ENCODE results near the gene TCAP. TPM values are rescaled to one million over a fixed set of nuclear protein-coding genes. Genes with fewer than 3 reads are reported as not detected.

The TCAP gene
- total RNA-seq, 1 experiment from 2014 or later = 1.6 TPM

DNA sequence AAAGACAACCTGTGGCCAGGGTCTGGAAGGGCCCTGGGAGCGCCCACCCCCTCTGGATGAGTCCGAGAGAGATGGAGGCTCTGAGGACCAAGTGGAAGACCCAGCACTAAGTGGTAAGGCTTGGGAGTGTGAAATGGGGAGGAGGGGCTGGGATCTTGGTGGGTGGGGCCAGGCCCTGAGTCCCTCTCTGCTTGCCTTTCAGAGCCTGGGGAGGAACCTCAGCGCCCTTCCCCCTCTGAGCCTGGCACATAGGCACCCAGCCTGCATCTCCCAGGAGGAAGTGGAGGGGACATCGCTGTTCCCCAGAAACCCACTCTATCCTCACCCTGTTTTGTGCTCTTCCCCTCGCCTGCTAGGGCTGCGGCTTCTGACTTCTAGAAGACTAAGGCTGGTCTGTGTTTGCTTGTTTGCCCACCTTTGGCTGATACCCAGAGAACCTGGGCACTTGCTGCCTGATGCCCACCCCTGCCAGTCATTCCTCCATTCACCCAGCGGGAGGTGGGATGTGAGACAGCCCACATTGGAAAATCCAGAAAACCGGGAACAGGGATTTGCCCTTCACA lies 29.5 kb upstream of the TCAP start:
- Histone ChIP-seq H3K9me3 (ENCODE audit: control insufficient read depth, insufficient read depth, low read depth, low read length) (no peaks in the 10 kb centered on the region), H3K36me3 (ENCODE audit: control insufficient read depth, insufficient read depth, low read length) (peaks cover 3% of the 10 kb centered on the region; the same call in 1 of the 2 replicates), H3K27me3 (ENCODE audit: control insufficient read depth, insufficient read depth, low read length) (no peaks in the 10 kb centered on the region), H3K4me3 (ENCODE audit: low read depth in 2 of 2, low read length in 2 of 2) (no peak overlapping the region), H3K4me1 (ENCODE audit: control insufficient read depth, insufficient read depth, low read length) (peaks cover 59% of the 10 kb centered on the region), H3K27ac (ENCODE audit: low read length) (peak overlapping the region; percentile 91)
- in situ Hi-C loops (cut with HindIII; ENCODE audit: low pct_unique_long_range_greater_than_20kb, low sequenced_read_pairs) = no loop called here
- ChIA-PET CTCF (interaction anchor here (1.6 kb wide), 1 partner anchor 14 kb away, joined by 3 read pairs; no protein-coding TSS in a partner anchor), POLR2A (no interaction called here)
- BruUV-seq (replicated peaks) = no TSS peak
- DNase-seq (ENCODE audit: low read depth, low spot score) (no peak), ATAC-seq (no peak)
- TF ChIP-seq SIN3A (IDR thresholded peaks at IDR 0.05; ENCODE audit: borderline replicate concordance, insufficient read depth, low read depth, low read length) (no peak), POLR2AphosphoS5 (IDR thresholded peaks at IDR 0.05; ENCODE audit: low read depth, low read length) (no peak)
- intact Hi-C loops (cut with micrococcal nuclease; ENCODE audit: unreplicated experiment) = no loop called here

DNA sequence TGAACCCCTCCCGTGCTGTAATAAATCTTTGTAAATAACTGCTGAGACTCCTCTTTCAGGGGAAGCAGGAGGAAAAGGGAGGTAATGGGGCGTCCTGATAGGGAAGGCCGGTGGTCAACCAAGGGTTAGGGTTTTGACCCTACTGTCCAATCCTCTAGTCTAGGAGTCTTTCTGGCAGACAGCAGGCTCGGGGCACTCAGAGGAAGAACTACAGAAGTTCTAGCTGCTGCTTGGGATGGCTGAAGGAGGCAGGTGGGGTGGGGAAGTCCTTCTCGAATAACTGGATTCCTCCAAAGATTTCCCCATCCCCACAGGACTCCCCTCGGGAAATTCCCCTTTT lies 28.6 kb upstream of the TCAP start:
- POLR2A ChIA-PET = no interaction called here
- CTCF ChIA-PET = no interaction called here
- in situ Hi-C loops (cut with HindIII; ENCODE audit: low pct_unique_long_range_greater_than_20kb, low sequenced_read_pairs) (no loop called here), intact Hi-C loops (cut with micrococcal nuclease; ENCODE audit: unreplicated experiment) (no loop called here)
- peak; percentile 15 for ATAC-seq
- no peak for DNase-seq (ENCODE audit: low read depth, low spot score)
- BruUV-seq (replicated peaks) = no TSS peak
- Histone ChIP-seq H3K27me3 (ENCODE audit: control insufficient read depth, insufficient read depth, low read length) (no peaks in the 10 kb centered on the region), H3K4me1 (ENCODE audit: control insufficient read depth, insufficient read depth, low read length) (peaks cover 58% of the 10 kb centered on the region), H3K4me3 (ENCODE audit: low read depth in 2 of 2, low read length in 2 of 2) (peak overlapping the region; percentile 83), H3K27ac (ENCODE audit: low read length) (peak overlapping the region; percentile 91), H3K36me3 (ENCODE audit: control insufficient read depth, insufficient read depth, low read length) (peaks cover 3% of the 10 kb centered on the region; the same call in 1 of the 2 replicates), H3K9me3 (ENCODE audit: control insufficient read depth, insufficient read depth, low read depth, low read length) (no peaks in the 10 kb centered on the region)
- no peak for TF ChIP-seq TCF7L2 (IDR thresholded peaks at IDR 0.05; ENCODE audit: low read depth, low read length)
- TF ChIP-seq SIN3A (IDR thresholded peaks at IDR 0.05; ENCODE audit: borderline replicate concordance, insufficient read depth, low read depth, low read length) = no peak
- TF ChIP-seq, protein P1, sequence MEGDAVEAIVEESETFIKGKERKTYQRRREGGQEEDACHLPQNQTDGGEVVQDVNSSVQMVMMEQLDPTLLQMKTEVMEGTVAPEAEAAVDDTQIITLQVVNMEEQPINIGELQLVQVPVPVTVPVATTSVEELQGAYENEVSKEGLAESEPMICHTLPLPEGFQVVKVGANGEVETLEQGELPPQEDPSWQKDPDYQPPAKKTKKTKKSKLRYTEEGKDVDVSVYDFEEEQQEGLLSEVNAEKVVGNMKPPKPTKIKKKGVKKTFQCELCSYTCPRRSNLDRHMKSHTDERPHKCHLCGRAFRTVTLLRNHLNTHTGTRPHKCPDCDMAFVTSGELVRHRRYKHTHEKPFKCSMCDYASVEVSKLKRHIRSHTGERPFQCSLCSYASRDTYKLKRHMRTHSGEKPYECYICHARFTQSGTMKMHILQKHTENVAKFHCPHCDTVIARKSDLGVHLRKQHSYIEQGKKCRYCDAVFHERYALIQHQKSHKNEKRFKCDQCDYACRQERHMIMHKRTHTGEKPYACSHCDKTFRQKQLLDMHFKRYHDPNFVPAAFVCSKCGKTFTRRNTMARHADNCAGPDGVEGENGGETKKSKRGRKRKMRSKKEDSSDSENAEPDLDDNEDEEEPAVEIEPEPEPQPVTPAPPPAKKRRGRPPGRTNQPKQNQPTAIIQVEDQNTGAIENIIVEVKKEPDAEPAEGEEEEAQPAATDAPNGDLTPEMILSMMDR (IDR thresholded peaks at IDR 0.05) = no peak
- TF ChIP-seq, protein P2, sequence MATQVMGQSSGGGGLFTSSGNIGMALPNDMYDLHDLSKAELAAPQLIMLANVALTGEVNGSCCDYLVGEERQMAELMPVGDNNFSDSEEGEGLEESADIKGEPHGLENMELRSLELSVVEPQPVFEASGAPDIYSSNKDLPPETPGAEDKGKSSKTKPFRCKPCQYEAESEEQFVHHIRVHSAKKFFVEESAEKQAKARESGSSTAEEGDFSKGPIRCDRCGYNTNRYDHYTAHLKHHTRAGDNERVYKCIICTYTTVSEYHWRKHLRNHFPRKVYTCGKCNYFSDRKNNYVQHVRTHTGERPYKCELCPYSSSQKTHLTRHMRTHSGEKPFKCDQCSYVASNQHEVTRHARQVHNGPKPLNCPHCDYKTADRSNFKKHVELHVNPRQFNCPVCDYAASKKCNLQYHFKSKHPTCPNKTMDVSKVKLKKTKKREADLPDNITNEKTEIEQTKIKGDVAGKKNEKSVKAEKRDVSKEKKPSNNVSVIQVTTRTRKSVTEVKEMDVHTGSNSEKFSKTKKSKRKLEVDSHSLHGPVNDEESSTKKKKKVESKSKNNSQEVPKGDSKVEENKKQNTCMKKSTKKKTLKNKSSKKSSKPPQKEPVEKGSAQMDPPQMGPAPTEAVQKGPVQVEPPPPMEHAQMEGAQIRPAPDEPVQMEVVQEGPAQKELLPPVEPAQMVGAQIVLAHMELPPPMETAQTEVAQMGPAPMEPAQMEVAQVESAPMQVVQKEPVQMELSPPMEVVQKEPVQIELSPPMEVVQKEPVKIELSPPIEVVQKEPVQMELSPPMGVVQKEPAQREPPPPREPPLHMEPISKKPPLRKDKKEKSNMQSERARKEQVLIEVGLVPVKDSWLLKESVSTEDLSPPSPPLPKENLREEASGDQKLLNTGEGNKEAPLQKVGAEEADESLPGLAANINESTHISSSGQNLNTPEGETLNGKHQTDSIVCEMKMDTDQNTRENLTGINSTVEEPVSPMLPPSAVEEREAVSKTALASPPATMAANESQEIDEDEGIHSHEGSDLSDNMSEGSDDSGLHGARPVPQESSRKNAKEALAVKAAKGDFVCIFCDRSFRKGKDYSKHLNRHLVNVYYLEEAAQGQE (IDR thresholded peaks at IDR 0.05; ENCODE audit: insufficient read depth in 1 of 2, low read depth in 2 of 2, low read length in 1 of 2) = no peak
- TF ChIP-seq POLR2AphosphoS5 (IDR thresholded peaks at IDR 0.05; ENCODE audit: low read depth, low read length) = no peak

DNA sequence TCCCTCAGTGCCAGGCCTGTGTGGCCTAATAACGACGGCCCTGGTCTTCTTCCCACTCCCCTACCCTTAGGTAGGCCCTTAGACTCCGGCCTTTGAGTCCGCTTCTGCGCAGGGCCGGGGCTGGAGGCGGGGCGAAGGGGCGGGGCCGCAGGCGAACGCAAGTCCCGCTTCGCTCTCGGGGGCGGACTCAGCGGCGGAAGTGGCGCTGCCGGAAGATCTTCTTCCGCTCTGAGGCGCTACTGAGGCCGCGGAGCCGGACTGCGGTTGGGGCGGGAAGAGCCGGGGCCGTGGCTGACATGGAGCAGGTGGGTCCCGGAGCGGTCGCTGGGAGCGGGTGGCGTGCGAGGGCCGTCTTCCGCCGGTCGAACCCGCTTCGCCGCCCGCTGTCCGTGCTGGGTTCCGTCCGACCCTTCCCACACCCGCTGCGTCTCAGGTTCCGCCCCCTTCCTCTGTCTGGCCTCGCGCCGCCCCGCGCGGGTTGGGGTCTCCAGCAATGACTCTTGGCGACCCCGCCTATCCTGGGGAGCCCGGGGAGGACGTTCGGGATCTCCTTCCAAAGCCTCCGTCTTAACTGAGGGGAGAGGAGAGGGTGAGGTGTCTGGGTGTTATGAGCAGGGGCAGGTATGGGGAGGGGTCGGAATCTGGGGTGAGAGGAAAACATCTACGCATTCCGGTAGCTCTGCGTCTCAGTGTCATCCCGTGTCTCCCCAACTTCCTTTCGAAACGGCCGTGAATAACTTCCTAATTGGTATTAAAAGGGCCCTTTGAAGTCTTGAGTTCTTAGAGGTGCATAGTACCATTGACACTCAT lies 28.0 kb upstream of the TCAP start, which contains the start of gene STARD3:
TSS of gene STARD3 (plus strand) at position 218 of the 810 bp plus-strand sequence. CDS start 16,388 bp downstream, outside the sequence.
- peak within 1 kb of the TSS; percentile 83 for H3K4me3 ChIP-seq (ENCODE audit: low read depth in 2 of 2, low read length in 2 of 2)
- no peaks in the 10 kb centered on the region for H3K27me3 ChIP-seq (ENCODE audit: control insufficient read depth, insufficient read depth, low read length)
- peak within 1 kb of the TSS; percentile 91 for H3K27ac ChIP-seq (ENCODE audit: low read length)
- no peaks in the 10 kb centered on the region for H3K9me3 ChIP-seq (ENCODE audit: control insufficient read depth, insufficient read depth, low read depth, low read length)
- H3K4me1 ChIP-seq (ENCODE audit: control insufficient read depth, insufficient read depth, low read length) = peaks cover 52% of the 10 kb centered on the region
- in situ Hi-C loops (cut with HindIII; ENCODE audit: low pct_unique_long_range_greater_than_20kb, low sequenced_read_pairs) (no loop called here), intact Hi-C loops (cut with micrococcal nuclease; ENCODE audit: unreplicated experiment) (no loop called here)
- TF ChIP-seq, protein P1 (IDR thresholded peaks at IDR 0.05) = no peak
- peak; percentile 44; the same call in 1 of the 2 replicates for TF ChIP-seq POLR2AphosphoS5 (IDR thresholded peaks at IDR 0.05; ENCODE audit: low read depth, low read length)
- CTCF ChIA-PET = no interaction called here
- POLR2A ChIA-PET = no interaction called here
- BruUV-seq (replicated peaks) = no TSS peak
- ATAC-seq (peak; percentile 94), DNase-seq (ENCODE audit: low read depth, low spot score) (no peak)
- H3K36me3 ChIP-seq (ENCODE audit: control insufficient read depth, insufficient read depth, low read length) = peaks cover 3% of the 10 kb centered on the region; the same call in 1 of the 2 replicates
